Activated naive CD8-positive, alpha-beta T cell treated with anti-CD3 and anti-CD28 coated beads, Interleukin-2, amount 50 U/mL, for 24 hours (primary cell): ENCODE data around the gene PDE4D.
"Not testable (repeated sequence)": the region's sequence is repeated elsewhere in the genome, so short reads cannot be mapped to it uniquely, and the experiment has no call there.

Experiments
- ATAC-seq: fragments of 150-1000 bp; cut with Tn5 transposase; one replicate; pipeline ENCODE4 v1.10.0; 2021
- DNase-seq: peaks from one replicate; pipeline ENCODE4 v3.0.0; 2021
- H3K27ac Mint-ChIP-seq: one replicate; pipeline ENCODE4 v1.8.0; 2021; ENCODE audit warnings: mild to moderate bottlenecking, mixed read lengths
- H3K27me3 Mint-ChIP-seq: one replicate; pipeline ENCODE4 v1.8.0; 2021; ENCODE audit warnings: mixed read lengths
- H3K36me3 Mint-ChIP-seq: one replicate; pipeline ENCODE4 v1.8.0; 2021; ENCODE audit warnings: low read depth, mixed read lengths
- H3K4me1 Mint-ChIP-seq: one replicate; pipeline ENCODE4 v1.8.0; 2021; ENCODE audit warnings: mixed read lengths
- H3K4me3 Mint-ChIP-seq: one replicate; pipeline ENCODE4 v1.8.0; 2021; ENCODE audit warnings: mild to moderate bottlenecking, moderate library complexity, mixed read lengths
- H3K9me3 Mint-ChIP-seq: one replicate; pipeline ENCODE4 v1.8.0; 2021; ENCODE audit warnings: mixed read lengths

The PDE4D gene

GRCh38 chr5:59762232-59762631, 131.3 kb downstream of the PDE4D start:
- not testable (repeated sequence) for H3K9me3 Mint-ChIP-seq, H3K4me3 Mint-ChIP-seq, H3K36me3 Mint-ChIP-seq, H3K4me1 Mint-ChIP-seq, H3K27me3 Mint-ChIP-seq, H3K27ac Mint-ChIP-seq, ATAC-seq, DNase-seq

GRCh38 chr5:59760785-59761348, 132.7 kb downstream of the PDE4D start:
- Mint-ChIP-seq H3K4me3 (no peak overlapping the region), H3K4me1 (peaks cover 5% of the 10 kb centered on the region), H3K9me3 (no peaks in the 10 kb centered on the region), H3K27ac (no peak overlapping the region), H3K27me3 (peaks cover 3% of the 10 kb centered on the region), H3K36me3 (no peaks in the 10 kb centered on the region)
- ATAC-seq (peak; percentile 97), DNase-seq (no peak)

GRCh38 chr5:59759600-59760351, 133.8 kb downstream of the PDE4D start:
- peaks cover 5% of the 10 kb centered on the region for H3K4me1 Mint-ChIP-seq
- H3K36me3 Mint-ChIP-seq, result no peaks in the 10 kb centered on the region
- H3K27ac Mint-ChIP-seq, result no peak overlapping the region
- H3K9me3 Mint-ChIP-seq, result no peaks in the 10 kb centered on the region
- H3K4me3 Mint-ChIP-seq, result no peak overlapping the region
- no peak for DNase-seq
- ATAC-seq, result no peak
- no peaks in the 10 kb centered on the region for H3K27me3 Mint-ChIP-seq

- Mint-ChIP-seq H3K27ac (no peak overlapping the region), H3K36me3 (no peaks in the 10 kb centered on the region), H3K27me3 (no peaks in the 10 kb centered on the region), H3K4me1 (no peaks in the 10 kb centered on the region), H3K9me3 (no peaks in the 10 kb centered on the region), H3K4me3 (no peak overlapping the region)
- ATAC-seq (no peak), DNase-seq (no peak)
These were observed 135.0 kb downstream of the PDE4D start for GRCh38 chr5:59758566-59758965.

GRCh38 chr5:59757442-59757841, 136.1 kb downstream of the PDE4D start:
- DNase-seq (no peak), ATAC-seq (no peak)
- no peaks in the 10 kb centered on the region for H3K36me3 Mint-ChIP-seq
- H3K4me1 Mint-ChIP-seq, result no peaks in the 10 kb centered on the region
- no peak overlapping the region for H3K27ac Mint-ChIP-seq
- no peaks in the 10 kb centered on the region for H3K9me3 Mint-ChIP-seq
- H3K4me3 Mint-ChIP-seq, result no peak overlapping the region
- H3K27me3 Mint-ChIP-seq, result no peaks in the 10 kb centered on the region

GRCh38 chr5:59756373-59757035, 137.0 kb downstream of the PDE4D start:
- H3K27ac Mint-ChIP-seq, result no peak overlapping the region
- no peaks in the 10 kb centered on the region for H3K36me3 Mint-ChIP-seq
- no peak overlapping the region for H3K4me3 Mint-ChIP-seq
- H3K27me3 Mint-ChIP-seq, result no peaks in the 10 kb centered on the region
- no peaks in the 10 kb centered on the region for H3K4me1 Mint-ChIP-seq
- ATAC-seq, result no peak
- no peak for DNase-seq
- H3K9me3 Mint-ChIP-seq, result no peaks in the 10 kb centered on the region

GRCh38 chr5:59755476-59755875, 138.1 kb downstream of the PDE4D start:
- Mint-ChIP-seq H3K27ac (no peak overlapping the region), H3K4me1 (no peaks in the 10 kb centered on the region), H3K36me3 (no peaks in the 10 kb centered on the region), H3K9me3 (no peaks in the 10 kb centered on the region), H3K27me3 (no peaks in the 10 kb centered on the region), H3K4me3 (no peak overlapping the region)
- DNase-seq (no peak), ATAC-seq (no peak)

GRCh38 chr5:59753599-59753998, 139.9 kb downstream of the PDE4D start:
- Mint-ChIP-seq H3K4me1 (no peaks in the 10 kb centered on the region), H3K27me3 (no peaks in the 10 kb centered on the region), H3K4me3 (no peak overlapping the region), H3K9me3 (no peaks in the 10 kb centered on the region), H3K36me3 (no peaks in the 10 kb centered on the region), H3K27ac (no peak overlapping the region)
- DNase-seq (no peak), ATAC-seq (no peak)

- Mint-ChIP-seq H3K4me3 (no peak overlapping the region), H3K4me1 (no peaks in the 10 kb centered on the region)
- no peak for ATAC-seq
These were observed 143.6 kb downstream of the PDE4D start for GRCh38 chr5:59749782-59750520.

GRCh38 chr5:59748036-59748663, 145.4 kb downstream of the PDE4D start:
- DNase-seq, H3K27ac Mint-ChIP-seq, H3K4me1 Mint-ChIP-seq, H3K36me3 Mint-ChIP-seq, H3K9me3 Mint-ChIP-seq, H3K4me3 Mint-ChIP-seq, ATAC-seq, H3K27me3 Mint-ChIP-seq: not testable (repeated sequence)

More at GRCh38 chr5:59749782-59750520, 143.6 kb downstream of the PDE4D start:
- H3K27me3 Mint-ChIP-seq, result no peaks in the 10 kb centered on the region
- no peak overlapping the region for H3K27ac Mint-ChIP-seq
- DNase-seq, result no peak
- H3K9me3 Mint-ChIP-seq, result no peaks in the 10 kb centered on the region
- no peaks in the 10 kb centered on the region for H3K36me3 Mint-ChIP-seq

GRCh38 chr5:59746241-59746765, 147.2 kb downstream of the PDE4D start:
- H3K36me3 Mint-ChIP-seq, result no peaks in the 10 kb centered on the region
- no peaks in the 10 kb centered on the region for H3K27me3 Mint-ChIP-seq
- DNase-seq, result no peak
- no peaks in the 10 kb centered on the region for H3K9me3 Mint-ChIP-seq
- H3K4me3 Mint-ChIP-seq, result no peak overlapping the region
- H3K27ac Mint-ChIP-seq, result no peak overlapping the region
- no peaks in the 10 kb centered on the region for H3K4me1 Mint-ChIP-seq
- no peak for ATAC-seq

- Mint-ChIP-seq H3K4me1 (no peaks in the 10 kb centered on the region), H3K27ac (no peak overlapping the region), H3K9me3 (no peaks in the 10 kb centered on the region), H3K36me3 (no peaks in the 10 kb centered on the region), H3K4me3 (no peak overlapping the region), H3K27me3 (no peaks in the 10 kb centered on the region)
- no peak for ATAC-seq
- DNase-seq, result no peak
These were observed 148.1 kb downstream of the PDE4D start for GRCh38 chr5:59745415-59745863.

GRCh38 chr5:59744531-59744992, 149.0 kb downstream of the PDE4D start:
- DNase-seq (no peak), ATAC-seq (no peak)
- Mint-ChIP-seq H3K9me3 (no peaks in the 10 kb centered on the region), H3K27ac (no peak overlapping the region), H3K4me3 (no peak overlapping the region), H3K27me3 (no peaks in the 10 kb centered on the region), H3K36me3 (no peaks in the 10 kb centered on the region), H3K4me1 (no peaks in the 10 kb centered on the region)

GRCh38 chr5:59741599-59741998, 151.9 kb downstream of the PDE4D start:
- Mint-ChIP-seq H3K4me3 (no peak overlapping the region), H3K4me1 (no peaks in the 10 kb centered on the region), H3K36me3 (no peaks in the 10 kb centered on the region), H3K27ac (no peak overlapping the region), H3K9me3 (no peaks in the 10 kb centered on the region), H3K27me3 (no peaks in the 10 kb centered on the region)
- ATAC-seq (no peak), DNase-seq (no peak)
